GM12878 (cell line): Measurements from ENCODE around the gene TAF4. TPM values are rescaled to one million over a fixed set of nuclear protein-coding genes. Genes with fewer than 3 reads are reported as not detected.

Experiments used
- ATAC-seq: fragments of 200-7000 bp; cut with Tn5 transposase; 3 replicates; pipeline ENCODE4 v1.9.1; 2020; ENCODE audit warnings: mild to moderate bottlenecking, moderate library complexity
- BruUV-seq: library from RNA; stranded (reverse); fragments of 400-500 nt; replicated peaks from 2 replicates; lab custom pipeline; 2021; lab: Mats Ljungman, UMichigan
- CTCF ChIA-PET: fragments of 300-600 bp; sonication (Branson Sonifier 250); formaldehyde crosslinking; extraction: SDS; loops from one replicate; lab custom pipeline; 2021; ENCODE audit warnings: inconsistent platforms; lab: Yijun Ruan, JAX
- POLR2A ChIA-PET: fragments of 350-600 bp; formaldehyde crosslinking; extraction: SDS; loops from one replicate; lab custom pipeline; 2021; ENCODE audit warnings: inconsistent platforms; lab: Charles Lee
- RAD21 ChIA-PET: fragments of 300-600 bp; sonication (Branson Sonifier 250); formaldehyde crosslinking; loops from one replicate; lab custom pipeline; 2023; ENCODE audit warnings: antibody characterized with exemption; ENCODE audit not compliant: unreplicated experiment; lab: Charles Lee
- SMC1A ChIA-PET: fragments of 300-600 bp; sonication (Branson Sonifier 250); formaldehyde crosslinking; loops from one replicate; lab custom pipeline; 2023; ENCODE audit not compliant: unreplicated experiment, uncharacterized antibody; lab: Charles Lee
- DNase-seq: peaks from one replicate; pipeline ENCODE4 v3.0.0-alpha.2; 2011; ENCODE audit warnings: low read depth, low spot score
- FAIRE-seq: peaks from 3 replicates; lab custom pipeline; 2011; peaks lifted over from hg19 to GRCh38; lab: Jason Lieb, UNC
- H2AFZ ChIP-seq: 2 replicates; pipeline ENCODE4 v1.6.0; 2011; ENCODE audit warnings: low read depth, low read length, control low read depth; ENCODE audit not compliant: control insufficient read depth
- H3K27ac ChIP-seq: 2 replicates; pipeline ENCODE4 v1.5.1; 2011; ENCODE audit warnings: control low read depth; ENCODE audit not compliant: control insufficient read depth, insufficient read depth
- H3K27me3 ChIP-seq, 2 experiments: replicated peaks in 1 of 2; 2 replicates each; pipeline versions ENCODE4 v1.6.0 to v1.6.1; 2011; ENCODE audit warnings: low read length in 1 of 2; ENCODE audit not compliant: control insufficient read depth in 2 of 2, insufficient read depth in 2 of 2
- H3K36me3 ChIP-seq, 2 experiments: 2 replicates each; pipeline ENCODE4 v1.5.1; 2011; ENCODE audit warnings: low read length in 1 of 2; ENCODE audit not compliant: control insufficient read depth in 2 of 2, insufficient read depth in 2 of 2
- H3K4me1 ChIP-seq: 2 replicates; pipeline ENCODE4 v1.6.1; 2011; ENCODE audit warnings: mild to moderate bottlenecking, low read length, moderate library complexity, mixed read lengths; ENCODE audit not compliant: control insufficient read depth, insufficient read depth
- H3K4me2 ChIP-seq: 2 replicates; pipeline ENCODE4 v1.6.0; 2011; ENCODE audit warnings: control low read depth; ENCODE audit not compliant: control insufficient read depth, insufficient read depth
- H3K4me3 ChIP-seq: fragments of 200-600 bp; sonication (generic); 2 replicates; pipeline ENCODE4 v1.5.1; 2016
- H3K79me2 ChIP-seq: 2 replicates; pipeline ENCODE4 v1.6.0; 2011; ENCODE audit warnings: low read length; ENCODE audit not compliant: control insufficient read depth, insufficient read depth
- H3K9ac ChIP-seq: 2 replicates; pipeline ENCODE4 v1.8.0; 2011; ENCODE audit warnings: low read length, control low read depth, mixed read lengths; ENCODE audit not compliant: control insufficient read depth, insufficient read depth
- H3K9me3 ChIP-seq: replicated peaks from 3 replicates; pipeline ENCODE4 v1.5.1; 2011; ENCODE audit warnings: mild to moderate bottlenecking, low read length; ENCODE audit not compliant: control insufficient read depth, insufficient read depth
- H4K20me1 ChIP-seq: 2 replicates; pipeline ENCODE4 v1.6.0; 2011; ENCODE audit not compliant: control insufficient read depth, insufficient read depth
- ASH2L ChIP-seq: fragments of 300-600, 200-600 bp; sonication (generic); IDR thresholded peaks from 2 replicates; pipeline ENCODE4 v1.6.1; 2017; ENCODE audit warnings: low read depth, mild to moderate bottlenecking, borderline replicate concordance
- ATF2 ChIP-seq: IDR thresholded peaks from 2 replicates; pipeline ENCODE4 v1.6.1; 2012; ENCODE audit warnings: low read length, inconsistent platforms
- ATF7 ChIP-seq: fragments of 450-650 bp; IDR thresholded peaks from 2 replicates; pipeline ENCODE4 v1.6.1; 2016; ENCODE audit warnings: low read depth, mild to moderate bottlenecking
- BCL11A ChIP-seq: IDR thresholded peaks from 2 replicates; pipeline ENCODE4 v1.6.1; 2011; ENCODE audit warnings: low read depth, low read length
- CBX5 ChIP-seq: sonication (generic); IDR thresholded peaks from 2 replicates; pipeline ENCODE4 v1.6.1; 2016; ENCODE audit warnings: low read depth, moderate library complexity, mild to moderate bottlenecking, inconsistent platforms
- E4F1 ChIP-seq: fragments of 450-650 bp; IDR thresholded peaks from 2 replicates; pipeline ENCODE4 v1.6.1; 2018; ENCODE audit warnings: borderline replicate concordance, mild to moderate bottlenecking; ENCODE audit not compliant: partially characterized antibody
- EGR1 ChIP-seq, 2 experiments: IDR thresholded peaks; 1 replicate in 1 of 2; 2 replicates in 1 of 2; pipeline ENCODE4 v1.6.1; 2011 to 2012; ENCODE audit warnings: low read depth in 2 of 2, low read length in 2 of 2, borderline replicate concordance in 1 of 2, mild to moderate bottlenecking in 1 of 2, moderate library complexity in 1 of 2
- EZH2 ChIP-seq: IDR thresholded peaks from 2 replicates; pipeline ENCODE4 v1.6.1; 2012; ENCODE audit warnings: low read depth, mild to moderate bottlenecking, control low read depth, inconsistent platforms, low read length, borderline replicate concordance; ENCODE audit not compliant: control insufficient read depth
- FOXK2 ChIP-seq: fragments of 450-650 bp; IDR thresholded peaks from 2 replicates; pipeline ENCODE4 v1.6.1; 2017; ENCODE audit warnings: mild to moderate bottlenecking, moderate library complexity
- HDGF ChIP-seq: fragments of 450-650 bp; IDR thresholded peaks from 2 replicates; pipeline ENCODE4 v1.6.1; 2016; ENCODE audit warnings: antibody characterized with exemption
- MTA3 ChIP-seq: IDR thresholded peaks from 2 replicates; pipeline ENCODE4 v1.6.1; 2012; ENCODE audit warnings: low read length, inconsistent platforms, borderline replicate concordance
- SMAD1 ChIP-seq: fragments of 450-650 bp; IDR thresholded peaks from 2 replicates; pipeline ENCODE4 v1.6.1; 2018; ENCODE audit warnings: mild to moderate bottlenecking, low read depth; ENCODE audit not compliant: partially characterized antibody
- TARDBP ChIP-seq: IDR thresholded peaks from 2 replicates; pipeline ENCODE4 v1.6.1; 2016; ENCODE audit warnings: borderline replicate concordance
- WGBS: methylation state at CpG from one replicate; pipeline ENCODE4 v1.1.6; 2016; ENCODE audit warnings: low lambda C conversion rate; ENCODE audit not compliant: insufficient replicate concordance, insufficient coverage; ENCODE audit errors: missing lambda C conversion rate; 5-methylcytosine and 5-hydroxymethylcytosine counted together
- in situ Hi-C: fragments of 300-500 bp; cut with MboI; formaldehyde crosslinking; loops from 9 replicates; pipeline ENCODE4 v1.14.3; 2018; ENCODE audit warnings: mixed read lengths
- intact Hi-C: fragments of 100-400 bp; cut with micrococcal nuclease; formaldehyde crosslinking; loops from one replicate; pipeline ENCODE4 v1.14.2; 2022; ENCODE audit not compliant: unreplicated experiment
- polyA plus RNA-seq, 11 experiments: library from polyadenylated mRNA; depleted of rRNA in 4 of 11; unstranded in 6 of 11; stranded (reverse) in 5 of 11; fragments of >200 nt; fragmentation: Nextera tagmentation in 4 of 11; fragmentation: Illumina TruSeq in 1 of 11; extraction: Ambion mirVana in 4 of 11; extraction: Trizol in 1 of 11; gene quantifications; 1 replicate in 1 of 11; 2 replicates in 10 of 11; pipeline versions ENCODE4 v1.2.1 to v1.2.3, GENCODE V29; 2011 to 2016; ENCODE audit warnings: inconsistent platforms in 2 of 11, missing spikeins in 2 of 11, low read depth in 1 of 11
- total RNA-seq, 4 experiments: library from RNA; depleted of rRNA in 3 of 4; stranded (reverse); fragments of >200 nt in 3 of 4; fragmentation: Illumina TruSeq in 1 of 4; extraction: Trizol in 1 of 4; gene quantifications; 2 replicates each; pipeline versions ENCODE4 v1.2.1 to v1.2.3, GENCODE V29; 2013 to 2021

Gene TAF4
- total and polyA plus RNA-seq, 10 of the 15 experiments (the other 5 are each of a cell fraction or from before 2014, with no cell fraction given), result 0.39 to 16.9 (median 3.4) TPM

- TF ChIP-seq ASH2L, result peak; percentile 41; the same call in 1 of the 2 replicates
- no peak for TF ChIP-seq HDGF
- 0 out of 3 replicates have a peak, but pooled peaks of 1 of the 2 experiments have one; percentile 1 for TF ChIP-seq EGR1 (IDR thresholded peaks at IDR 0.05; ENCODE audit: borderline replicate concordance in 1 of 2, low read depth in 2 of 2, low read length in 2 of 2)
- TF ChIP-seq TARDBP, result no peak
- TF ChIP-seq MTA3, result no peak
- no peak for TF ChIP-seq SMAD1
- no peak for TF ChIP-seq ATF7
- no peak for TF ChIP-seq BCL11A
- no peak for TF ChIP-seq CBX5
- TF ChIP-seq FOXK2, result no peak
- no peak for TF ChIP-seq E4F1
- TF ChIP-seq EZH2, result no peak
- no peak for TF ChIP-seq ATF2
- Histone ChIP-seq H3K4me3 (peak overlapping the region; percentile 63; the same call in 1 of the 2 replicates), H3K4me2 (no peak overlapping the region), H3K79me2 (peaks cover 30% of the 10 kb centered on the region), H3K27me3 (no peaks in the 10 kb centered on the region), H3K9ac (peak overlapping the region; percentile 53; the same call in 1 of the 2 replicates), H3K4me1 (peaks cover 9% of the 10 kb centered on the region), H4K20me1 (0 out of 2 replicates have a peak, but pooled peaks cover 4% of the 10 kb centered on the region), H2AFZ (peak overlapping the region; percentile 84), H3K27ac (no peak overlapping the region; the same call in 1 of the 2 replicates), H3K36me3 (no peaks in the 10 kb centered on the region; a peak in 1 of 4 replicates), H3K9me3 (no peaks in the 10 kb centered on the region)
- RAD21 ChIA-PET, result interaction anchor here (2.7 kb wide), 1 partner anchor 56 kb away, joined by 17 read pairs; the partner anchor contains the start of gene LSM14B
- intact Hi-C loops, result loop anchor here (5.0 kb wide), 1 partner anchor 77 kb away; the partner anchor contains the start of genes PSMA7 and SS18L1
- ATAC-seq, result peak; percentile 19
- 0% methylated on average over 12 of the region's 165 CpGs for WGBS
- in situ Hi-C loops, result loop anchor here (5.0 kb wide), 1 partner anchor 57 kb away; the partner anchor contains the start of gene LSM14B
- POLR2A ChIA-PET, result interaction anchor here (2.3 kb wide), 2 partner anchors 56 to 81 kb away, joined by 7 to 30 read pairs; partner anchors contain the start of gene LSM14B
- no peak for DNase-seq
- BruUV-seq, result no TSS peak
- SMC1A ChIA-PET, result no interaction called here
- no peak for FAIRE-seq
- CTCF ChIA-PET, result no interaction called here
These were observed 659 bp downstream of the TAF4 start for GRCh38 chr20:62064770-62065673.
